Measurements from ENCODE around the gene KRTAP5-1. TPM values are rescaled to one million over a fixed set of nuclear protein-coding genes. Genes with fewer than 3 reads are reported as not detected.

Gene KRTAP5-1
- polyA plus RNA-seq, 1 of the 3 experiments (the other 2 are of a cell fraction), result not detected

DNA sequence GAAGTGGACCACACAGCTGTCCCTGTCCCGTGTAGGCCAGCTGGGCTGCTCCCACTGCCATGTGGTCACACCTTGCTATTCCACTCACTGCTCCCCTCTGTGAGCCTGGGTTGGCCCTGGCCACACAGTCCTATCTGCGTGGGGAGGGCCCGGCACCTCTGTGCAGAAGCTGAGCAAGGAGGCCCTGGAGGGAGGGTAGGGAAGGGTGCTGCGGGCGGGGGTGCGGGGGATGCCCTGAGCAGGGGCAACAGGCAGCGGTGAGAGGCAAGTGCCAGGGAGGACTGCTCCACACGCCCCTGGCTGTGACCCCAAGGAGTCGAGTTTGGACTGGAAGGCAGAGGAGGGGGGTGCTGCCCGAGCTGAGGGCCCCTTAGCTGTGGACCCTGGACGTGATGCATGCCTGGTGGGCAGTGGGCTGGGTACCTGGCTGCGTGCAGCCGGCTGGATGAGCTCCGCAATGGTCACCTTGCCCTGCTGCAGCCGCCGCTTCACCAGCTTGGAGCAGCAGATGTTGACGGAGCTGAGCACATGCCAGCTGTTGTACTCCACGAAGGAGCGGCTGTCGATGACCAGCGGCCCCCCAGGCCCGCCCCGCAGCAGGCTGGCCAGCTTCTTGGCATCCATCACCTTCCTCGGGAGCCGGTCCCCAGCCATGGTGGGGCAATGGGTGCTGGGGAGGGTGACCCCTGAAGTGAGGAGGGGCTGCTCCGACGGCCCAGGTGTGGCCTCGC, 19.7 kb downstream of the KRTAP5-1 start:
- no peak for TF ChIP-seq SIN3A (IDR thresholded peaks at IDR 0.05; ENCODE audit: borderline replicate concordance, low read depth, low read length)
- no peak for TF ChIP-seq NFIC (IDR thresholded peaks at IDR 0.05; ENCODE audit: borderline replicate concordance)
- TF ChIP-seq, protein P1, sequence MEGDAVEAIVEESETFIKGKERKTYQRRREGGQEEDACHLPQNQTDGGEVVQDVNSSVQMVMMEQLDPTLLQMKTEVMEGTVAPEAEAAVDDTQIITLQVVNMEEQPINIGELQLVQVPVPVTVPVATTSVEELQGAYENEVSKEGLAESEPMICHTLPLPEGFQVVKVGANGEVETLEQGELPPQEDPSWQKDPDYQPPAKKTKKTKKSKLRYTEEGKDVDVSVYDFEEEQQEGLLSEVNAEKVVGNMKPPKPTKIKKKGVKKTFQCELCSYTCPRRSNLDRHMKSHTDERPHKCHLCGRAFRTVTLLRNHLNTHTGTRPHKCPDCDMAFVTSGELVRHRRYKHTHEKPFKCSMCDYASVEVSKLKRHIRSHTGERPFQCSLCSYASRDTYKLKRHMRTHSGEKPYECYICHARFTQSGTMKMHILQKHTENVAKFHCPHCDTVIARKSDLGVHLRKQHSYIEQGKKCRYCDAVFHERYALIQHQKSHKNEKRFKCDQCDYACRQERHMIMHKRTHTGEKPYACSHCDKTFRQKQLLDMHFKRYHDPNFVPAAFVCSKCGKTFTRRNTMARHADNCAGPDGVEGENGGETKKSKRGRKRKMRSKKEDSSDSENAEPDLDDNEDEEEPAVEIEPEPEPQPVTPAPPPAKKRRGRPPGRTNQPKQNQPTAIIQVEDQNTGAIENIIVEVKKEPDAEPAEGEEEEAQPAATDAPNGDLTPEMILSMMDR (IDR thresholded peaks at IDR 0.05), result no peak
- Histone ChIP-seq H3K4me2 (0 out of 2 replicates have a peak overlapping the region, but pooled peaks have one; percentile 11), H3K9ac (no peak overlapping the region), H3K27ac (ENCODE audit: low read depth in 2 of 2, low read length in 1 of 2) (no peak overlapping the region), H3K9me3 (no peaks in the 10 kb centered on the region), H2AFZ (ENCODE audit: low read depth) (no peak overlapping the region), H3K79me2 (ENCODE audit: insufficient read depth) (no peaks in the 10 kb centered on the region), H3F3A (replicated peaks; ENCODE audit: insufficient read depth) (no peaks in the 10 kb centered on the region), H3K27me3 (ENCODE audit: insufficient read depth) (no peaks in the 10 kb centered on the region), H3K36me3 (replicated peaks in 1 of 2; ENCODE audit: control insufficient read depth in 1 of 2, insufficient read depth in 2 of 2, low read length in 1 of 2) (no peaks in the 10 kb centered on the region), H3K9me2 (no peaks in the 10 kb centered on the region), H3K4me3 (ENCODE audit: low read depth in 2 of 2, low read length in 1 of 2) (no peak overlapping the region), H3K4me1 (ENCODE audit: control insufficient read depth in 1 of 2, insufficient read depth in 2 of 2, low read depth in 1 of 2, low read length in 1 of 2) (peaks cover 0 to 34% of the 10 kb centered on the region in 2 experiments; a peak in 1 of 4 replicates), H4K20me1 (ENCODE audit: insufficient read depth) (peaks cover 18% of the 10 kb centered on the region)
- ChIA-PET CTCF (interaction anchor here (0.6 to 18.1 kb wide), 6 partner anchors 9 to 1117 kb away, joined by 3 to 398 read pairs (median 4); no protein-coding TSS in a partner anchor), POLR2A (interaction anchor here (1.3 kb wide), 1 partner anchor 8 kb away, joined by 6 read pairs; no protein-coding TSS in a partner anchor)
- no peak for DNase-seq
- WGBS (ENCODE audit: low lambda C conversion rate), result 76% methylated on average over 8 of the region's 28 CpGs

GRCh38 chr11:1564535-1565172, 20.4 kb downstream of the KRTAP5-1 start:
- 49% methylated on average over 7 of the region's 16 CpGs for WGBS (ENCODE audit: low lambda C conversion rate)
- no peaks in the 10 kb centered on the region for H3K36me3 ChIP-seq (replicated peaks in 1 of 2; ENCODE audit: control insufficient read depth in 1 of 2, insufficient read depth in 2 of 2, low read length in 1 of 2)

More at GRCh38 chr11:1564535-1565172, 20.4 kb downstream of the KRTAP5-1 start:
- Histone ChIP-seq H3K27ac (ENCODE audit: low read depth in 2 of 2, low read length in 1 of 2) (no peak overlapping the region), H3K9me3 (no peaks in the 10 kb centered on the region), H3K9ac (no peak overlapping the region), H3K4me2 (0 out of 2 replicates have a peak overlapping the region, but pooled peaks have one; percentile 11), H3F3A (replicated peaks; ENCODE audit: insufficient read depth) (no peaks in the 10 kb centered on the region), H3K79me2 (ENCODE audit: insufficient read depth) (no peaks in the 10 kb centered on the region), H3K27me3 (ENCODE audit: insufficient read depth) (no peaks in the 10 kb centered on the region), H4K20me1 (ENCODE audit: insufficient read depth) (peaks cover 14% of the 10 kb centered on the region), H3K9me2 (no peaks in the 10 kb centered on the region), H2AFZ (ENCODE audit: low read depth) (no peak overlapping the region), H3K4me1 (ENCODE audit: control insufficient read depth in 1 of 2, insufficient read depth in 2 of 2, low read depth in 1 of 2, low read length in 1 of 2) (peaks cover 0 to 27% of the 10 kb centered on the region in 2 experiments; a peak in 1 of 4 replicates), H3K4me3 (ENCODE audit: low read depth in 2 of 2, low read length in 1 of 2) (no peak overlapping the region)
- ChIA-PET CTCF (interaction anchor here (0.6 to 18.1 kb wide), 6 partner anchors 10 to 1117 kb away, joined by 3 to 398 read pairs (median 4); no protein-coding TSS in a partner anchor), POLR2A (interaction anchor here (1.3 kb wide), 1 partner anchor 9 kb away, joined by 6 read pairs; no protein-coding TSS in a partner anchor)
- DNase-seq, result peak; percentile 88
- TF ChIP-seq RFX5 (IDR thresholded peaks at IDR 0.05; ENCODE audit: low read length), result peak; percentile 70
- no peak for TF ChIP-seq ELF1 (IDR thresholded peaks at IDR 0.05)
- TF ChIP-seq FOXM1 (IDR thresholded peaks at IDR 0.05; ENCODE audit: low read depth), result no peak
- no peak for TF ChIP-seq CHD2 (IDR thresholded peaks at IDR 0.05; ENCODE audit: low read length, partially characterized antibody)
- no peak for TF ChIP-seq RAD21 (IDR thresholded peaks at IDR 0.05; ENCODE audit: low read length)
- TF ChIP-seq PBX3 (IDR thresholded peaks at IDR 0.05), result peak; percentile 79
- no peak for TF ChIP-seq EZH2phosphoT487 (IDR thresholded peaks at IDR 0.05; ENCODE audit: borderline replicate concordance, low read depth)

All from SK-N-SH (cell line).